Motor neuron (in vitro differentiated cells): Measurements from ENCODE around the gene STAG1. TPM values are rescaled to one million over a fixed set of nuclear protein-coding genes. Genes with fewer than 3 reads are reported as not detected.
"Not testable (repeated sequence)": the region's sequence is repeated elsewhere in the genome, so short reads cannot be mapped to it uniquely, and the experiment has no call there.

Experiments used
- ATAC-seq, 8 experiments: fragments of 200-7000 bp; cut with Tn5 transposase; replicated peaks in 6 of 8; 2 replicates each; pipeline ENCODE4 v1.8.0; 2021; ENCODE audit warnings: mild to moderate bottlenecking in 8 of 8, moderate library complexity in 8 of 8
- H3K27ac ChIP-seq, 2 donors: fragments of 250-450 bp; sonication (Bioruptor Pico); 2 replicates each; pipeline ENCODE4 v1.9.0; 2021; ENCODE audit warnings: antibody characterized with exemption in 2 of 2, mild to moderate bottlenecking in 2 of 2, moderate library complexity in 1 of 2
- H3K4me1 ChIP-seq, 2 donors: fragments of 250-450 bp; sonication (Bioruptor Pico); replicated peaks in 1 of 2; 2 replicates each; pipeline ENCODE4 v1.6.1; 2021; ENCODE audit warnings: antibody characterized with exemption in 2 of 2, mild to moderate bottlenecking in 2 of 2, moderate library complexity in 1 of 2
- H3K4me3 ChIP-seq, 5 donors: fragments of 250-450 bp; sonication (Bioruptor Pico); 2 replicates each; pipeline ENCODE4 v1.9.0; 2021; ENCODE audit warnings: antibody characterized with exemption in 5 of 5, mild to moderate bottlenecking in 5 of 5, moderate library complexity in 4 of 5
- WGBS, 10 experiments: fragments of 450-650 bp; shearing (Covaris generic); methylation state at CpG; one replicate each; pipeline ENCODE4 v1.0.0; 2022; 5-methylcytosine and 5-hydroxymethylcytosine counted together
- in situ Hi-C, 9 experiments: fragments of 400-800 bp; cut with MboI; loops; one replicate each; pipeline ENCODE4 v1.15.0; 2021; ENCODE audit warnings: low sequenced_read_pairs in 9 of 9, low pct_unique_long_range_greater_than_20kb in 2 of 9; ENCODE audit not compliant: unreplicated experiment in 9 of 9
- total RNA-seq, 8 experiments: library from RNA; unstranded; fragments of 300-600 nt; gene quantifications; 2 replicates each; pipeline versions ENCODE4 v1.2.3 to v1.2.4, GENCODE V29; 2022

The STAG1 gene
- total RNA-seq, 8 experiments from 2014 or later = 19.1 to 36.9 (median 29.4) TPM

DNA sequence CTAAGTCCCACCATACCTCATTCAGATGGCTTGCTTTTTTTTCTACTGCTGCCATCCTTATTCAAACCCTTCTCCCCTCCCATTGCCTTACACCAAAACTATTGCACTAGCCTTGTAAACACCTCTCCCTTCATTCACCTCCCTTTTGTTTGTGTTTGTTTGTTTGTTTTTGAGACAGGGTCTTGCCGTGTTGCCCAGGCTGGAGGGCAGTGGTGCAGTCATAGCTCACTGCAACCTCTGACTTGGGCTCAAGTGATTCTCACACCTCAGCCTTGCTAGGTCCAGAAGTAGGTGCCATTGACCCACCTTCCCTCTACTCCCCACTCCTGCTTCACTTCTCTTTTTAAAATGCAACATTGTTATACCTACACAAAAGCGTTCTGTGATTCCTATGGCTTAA lies 3.0 kb upstream of the STAG1 start:
- no peak overlapping the region for H3K27ac ChIP-seq
- peaks cover 10 to 17% of the 10 kb centered on the region in 2 donors for H3K4me1 ChIP-seq
- H3K4me3 ChIP-seq = no peak overlapping the region
- no peak for ATAC-seq
- WGBS, 10 experiments = 66 to 100% (median 94%) methylated on average over 1 to 2 of the region's 2 CpGs; no CpG with 5 or more reads in 1 of the 10 experiments
- in situ Hi-C loops = loop anchor here in 3 of 9 experiments (25.0 kb wide), 2 partner anchors 232 to 257 kb away; no protein-coding TSS in a partner anchor

GRCh38 chr3:136753326-136753939 lies 1.3 kb upstream of the STAG1 start:
- 48 to 100% (median 63%) methylated on average over 1 to 10 of the region's 11 CpGs for WGBS, 10 experiments

DNA sequence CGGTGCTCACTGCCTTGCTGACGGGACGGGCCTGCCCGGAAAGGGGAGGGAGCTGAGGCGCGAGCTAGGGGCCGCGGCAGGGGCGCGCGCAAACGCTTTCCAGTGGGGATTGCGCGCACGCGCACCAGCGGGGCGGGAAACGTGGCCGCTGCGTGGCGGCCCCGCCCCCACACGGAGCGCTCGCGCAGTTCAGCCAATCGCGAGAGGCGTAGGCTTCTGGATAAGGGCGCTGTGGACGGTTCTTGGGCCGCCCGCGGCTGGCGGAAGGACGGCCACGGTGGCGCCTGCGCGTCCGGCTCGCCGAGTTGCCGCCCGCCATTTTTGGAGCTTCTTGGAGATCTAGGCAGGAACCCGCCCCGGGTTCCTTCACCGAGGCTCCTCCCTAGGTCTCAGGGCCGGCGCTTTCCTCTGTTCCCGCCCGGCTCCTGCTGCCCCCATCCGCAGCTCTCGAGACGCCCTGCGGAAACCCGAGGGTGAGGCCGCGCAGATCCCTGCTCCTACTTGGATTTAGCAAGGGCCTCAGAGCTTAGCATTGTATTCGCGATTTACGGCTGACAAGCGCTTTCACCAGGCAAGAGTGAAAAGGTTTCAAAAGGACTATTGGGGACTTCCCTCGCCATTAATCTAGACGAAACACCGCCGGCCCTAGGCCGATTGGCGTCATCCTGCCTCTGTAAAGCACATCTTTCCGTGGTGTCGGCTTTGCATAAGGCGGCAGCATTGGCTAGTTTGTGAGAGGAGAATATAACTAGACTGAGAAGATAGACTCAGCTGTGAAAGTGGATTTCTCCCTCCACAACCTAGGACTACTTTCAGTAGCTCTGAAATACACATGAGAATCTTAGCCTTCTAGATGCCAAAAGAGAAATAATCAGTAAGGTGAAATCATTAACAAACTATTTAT lies 496 bp upstream of the STAG1 start:
- peak overlapping the region; percentile 97 to 99 for H3K27ac ChIP-seq
- H3K4me1 ChIP-seq = peaks cover 19 to 26% of the 10 kb centered on the region in 2 donors
- ATAC-seq = peak; percentile 82 to 90 (median 88)
- 0% methylated on average over 2 to 17 of the region's 73 CpGs; no CpG with 5 or more reads in 4 of the 10 experiments for WGBS, 10 experiments
- in situ Hi-C loops = loop anchor here in 3 of 9 experiments (25.0 kb wide), 2 partner anchors 235 to 260 kb away; no protein-coding TSS in a partner anchor
- H3K4me3 ChIP-seq = peak overlapping the region; percentile 62 to 87 (median 78)

More at GRCh38 chr3:136753326-136753939, 1.3 kb upstream of the STAG1 start:
- in situ Hi-C loops = loop anchor here in 3 of 9 experiments (25.0 kb wide), 2 partner anchors 234 to 259 kb away; no protein-coding TSS in a partner anchor
- Histone ChIP-seq H3K27ac (peak overlapping the region; percentile 97 to 99), H3K4me1 (peaks cover 19 to 26% of the 10 kb centered on the region in 2 donors), H3K4me3 (peak overlapping the region; percentile 48 to 79 (median 55))
- no peak for ATAC-seq

- peak overlapping the region; percentile 97 to 99 for H3K27ac ChIP-seq
- peak overlapping the region; percentile 62 to 87 (median 78) for H3K4me3 ChIP-seq
- ATAC-seq = peak; percentile 19 to 48 (median 38)
- WGBS, 10 experiments = 0 to 20% (median 0%) methylated on average over 1 to 2 of the region's 97 CpGs; no CpG with 5 or more reads in 3 of the 10 experiments
- in situ Hi-C loops = loop anchor here in 3 of 9 experiments (25.0 kb wide), 2 partner anchors 236 to 261 kb away; no protein-coding TSS in a partner anchor
- peaks cover 19 to 26% of the 10 kb centered on the region in 2 donors for H3K4me1 ChIP-seq
Observed at GRCh38 chr3:136751316-136752171, 634 bp downstream of the STAG1 start.

- peak overlapping the region; percentile 62 to 87 (median 78) for H3K4me3 ChIP-seq
- no peak for ATAC-seq
- peaks cover 19 to 26% of the 10 kb centered on the region in 2 donors for H3K4me1 ChIP-seq
- WGBS, 10 experiments = 0 to 4% (median 1%) methylated on average over 7 to 9 of the region's 9 CpGs
- in situ Hi-C loops = loop anchor here in 3 of 9 experiments (25.0 kb wide), 2 partner anchors 236 to 261 kb away; no protein-coding TSS in a partner anchor
- peak overlapping the region; percentile 97 to 99 for H3K27ac ChIP-seq
Observed at GRCh38 chr3:136750897-136751315, 1.3 kb downstream of the STAG1 start.

DNA sequence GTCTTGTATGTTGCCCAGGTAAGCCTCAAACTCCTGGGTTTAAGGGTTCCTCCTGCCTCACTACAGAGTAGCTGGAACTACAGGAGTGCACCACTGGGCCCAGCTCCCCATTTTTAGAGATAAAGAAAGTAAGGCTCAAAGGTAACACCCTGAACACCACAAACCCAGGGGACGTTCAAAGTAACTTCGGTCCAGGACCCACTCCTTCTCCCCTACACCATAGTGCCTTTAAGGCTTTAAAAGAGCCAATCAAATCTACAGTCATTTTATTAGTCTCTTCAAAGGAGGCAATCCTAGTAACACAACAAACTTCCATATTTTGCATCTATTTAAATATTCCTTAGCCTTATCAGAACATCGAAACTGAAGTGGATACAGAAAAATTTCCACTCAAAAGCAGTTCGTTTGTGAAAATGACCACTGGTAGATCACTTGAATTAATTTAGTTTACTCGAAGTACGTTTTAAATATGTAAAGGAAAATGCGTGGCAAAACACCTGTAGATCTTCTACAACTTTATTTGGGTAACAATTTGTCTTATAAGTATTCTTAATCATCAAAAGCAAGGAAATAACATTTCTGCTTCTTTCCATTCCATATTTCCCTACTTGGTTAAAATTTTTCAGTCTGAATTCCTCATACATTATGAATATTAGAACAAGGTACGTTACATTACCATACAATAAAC lies 1.8 kb downstream of the STAG1 start:
- Histone ChIP-seq H3K27ac (peak overlapping the region; percentile 97 to 99), H3K4me3 (peak overlapping the region; percentile 62 to 87 (median 78)), H3K4me1 (peaks cover 19 to 26% of the 10 kb centered on the region in 2 donors)
- ATAC-seq = no peak
- in situ Hi-C loops = loop anchor here in 3 of 9 experiments (25.0 kb wide), 2 partner anchors 237 to 262 kb away; no protein-coding TSS in a partner anchor
- 0 to 19% (median 3%) methylated on average over 4 to 8 of the region's 8 CpGs for WGBS, 10 experiments

- ATAC-seq = not testable (repeated sequence)
- in situ Hi-C loops = loop anchor here in 5 of 9 experiments (25.0 kb wide), 6 partner anchors 137 to 662 kb away; no protein-coding TSS in a partner anchor
- WGBS, 10 experiments = 19 to 69% (median 43%) methylated on average over 1 to 6 of the region's 6 CpGs; no CpG with 5 or more reads in 1 of the 10 experiments
- Histone ChIP-seq H3K4me3 (peak overlapping the region in 3 of 5 donors; percentile 70 to 87 (median 78)), H3K4me1 (peaks cover 19 to 26% of the 10 kb centered on the region in 2 donors), H3K27ac (peak overlapping the region in 1 of 2 donors; percentile 99)
Observed at GRCh38 chr3:136749602-136750001, 2.6 kb downstream of the STAG1 start.

GRCh38 chr3:136749091-136749490 lies 3.1 kb downstream of the STAG1 start:
- no peak for ATAC-seq
- H3K27ac ChIP-seq = peak overlapping the region in 1 of 2 donors; percentile 99
- in situ Hi-C loops = loop anchor here in 4 of 9 experiments (25.0 kb wide), 4 partner anchors 137 to 662 kb away; no protein-coding TSS in a partner anchor
- H3K4me3 ChIP-seq = no peak overlapping the region
- WGBS, 10 experiments = 17 to 92% (median 70%) methylated on average over 1 to 4 of the region's 4 CpGs; no CpG with 5 or more reads in 2 of the 10 experiments
- peaks cover 18 to 25% of the 10 kb centered on the region in 2 donors for H3K4me1 ChIP-seq

GRCh38 chr3:136745916-136746315 lies 6.3 kb downstream of the STAG1 start:
- ATAC-seq = no peak
- no peak overlapping the region for H3K4me3 ChIP-seq
- in situ Hi-C loops = loop anchor here in 4 of 9 experiments (25.0 kb wide), 4 partner anchors 134 to 659 kb away; no protein-coding TSS in a partner anchor
- H3K4me1 ChIP-seq = peaks cover 9 to 16% of the 10 kb centered on the region in 2 donors
- H3K27ac ChIP-seq = no peak overlapping the region

DNA sequence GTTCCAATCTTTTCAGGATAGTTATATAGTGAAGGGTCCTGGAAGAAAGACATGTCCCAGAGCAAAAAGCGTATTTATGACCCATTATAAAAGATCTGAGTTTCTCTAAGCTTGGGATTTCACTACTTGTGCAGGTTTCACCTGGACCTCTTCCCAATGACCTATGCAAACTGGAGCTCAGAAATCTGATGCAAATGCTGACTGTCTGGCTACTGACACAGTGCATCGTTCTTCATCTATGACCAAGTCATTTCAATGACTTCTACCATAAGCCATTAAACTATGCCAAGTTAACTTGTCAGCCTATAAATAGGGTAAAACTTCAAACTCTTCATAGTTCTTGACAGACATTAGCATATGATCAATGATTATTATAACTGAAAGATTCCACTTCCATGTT lies 11.1 kb downstream of the STAG1 start:
- no peak overlapping the region for H3K4me3 ChIP-seq
- in situ Hi-C loops = loop anchor here in 4 of 9 experiments (25.0 kb wide), 4 partner anchors 129 to 654 kb away; no protein-coding TSS in a partner anchor
- H3K27ac ChIP-seq = no peak overlapping the region
- ATAC-seq = no peak
- peaks cover 0 to 5% of the 10 kb centered on the region in 2 donors for H3K4me1 ChIP-seq
- WGBS, 10 experiments = 56 to 100% (median 98%) methylated on average over 1 to 2 of the region's 2 CpGs

DNA sequence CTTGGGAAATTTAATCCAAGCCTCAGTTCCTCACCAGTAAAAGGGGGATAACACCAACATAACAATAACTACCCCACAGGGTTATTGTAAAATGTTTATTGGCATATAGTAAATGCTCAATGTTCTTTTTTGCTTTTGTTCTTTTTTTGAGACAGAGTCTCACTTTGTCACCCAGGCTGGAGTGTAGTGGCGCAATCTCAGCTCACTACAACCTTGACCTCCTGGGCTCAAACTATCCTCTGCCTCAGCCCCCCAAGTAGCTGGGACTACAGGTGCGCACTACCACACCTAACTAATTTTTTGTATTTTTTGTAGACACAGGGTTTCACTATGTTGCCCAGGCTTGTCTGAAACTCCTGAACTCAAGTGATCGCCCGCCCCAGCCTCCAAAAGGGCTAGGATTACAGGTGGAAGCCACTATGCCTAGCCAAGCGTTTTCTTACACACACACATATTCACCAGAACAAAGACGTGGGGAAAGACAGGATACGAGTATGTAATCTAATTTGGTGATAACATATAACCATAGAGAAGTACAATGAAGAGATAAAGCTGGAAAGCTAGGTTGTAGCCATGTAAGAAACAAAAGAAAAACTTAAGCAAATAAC lies 11.7 kb downstream of the STAG1 start:
- ATAC-seq = no peak
- WGBS, 10 experiments = 76 to 100% (median 99%) methylated on average over 1 to 7 of the region's 7 CpGs
- in situ Hi-C loops = loop anchor here in 4 of 9 experiments (25.0 kb wide), 4 partner anchors 128 to 653 kb away; no protein-coding TSS in a partner anchor
- Histone ChIP-seq H3K4me1 (peaks cover 0 to 7% of the 10 kb centered on the region in 2 donors), H3K4me3 (no peak overlapping the region), H3K27ac (no peak overlapping the region)
